Measurements from ENCODE around the gene ASB1. TPM values are rescaled to one million over a fixed set of nuclear protein-coding genes. Genes with fewer than 3 reads are reported as not detected.

ASB1 gene
- total RNA-seq, 1 donor: 21.2 TPM

DNA sequence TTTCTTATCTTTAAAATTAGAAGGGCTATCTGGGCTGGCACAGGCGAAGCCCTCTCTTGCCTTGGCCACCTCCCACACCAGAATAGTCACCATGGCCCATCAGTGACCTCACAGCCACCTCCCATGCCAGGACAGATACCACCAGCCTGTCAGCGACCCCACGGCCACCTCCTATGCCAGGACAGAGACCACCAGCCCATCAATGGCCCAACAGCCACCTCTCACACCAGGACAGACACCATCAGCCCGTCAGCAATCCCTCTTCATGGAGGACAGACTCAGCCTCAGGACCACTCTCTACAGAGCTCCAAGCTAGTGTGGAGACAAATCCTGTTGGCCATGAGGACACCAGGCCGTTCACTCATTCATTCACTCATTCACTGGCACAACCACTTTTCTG is 74.6 kb downstream of the ASB1 start:
- TF ChIP-seq, protein P1, sequence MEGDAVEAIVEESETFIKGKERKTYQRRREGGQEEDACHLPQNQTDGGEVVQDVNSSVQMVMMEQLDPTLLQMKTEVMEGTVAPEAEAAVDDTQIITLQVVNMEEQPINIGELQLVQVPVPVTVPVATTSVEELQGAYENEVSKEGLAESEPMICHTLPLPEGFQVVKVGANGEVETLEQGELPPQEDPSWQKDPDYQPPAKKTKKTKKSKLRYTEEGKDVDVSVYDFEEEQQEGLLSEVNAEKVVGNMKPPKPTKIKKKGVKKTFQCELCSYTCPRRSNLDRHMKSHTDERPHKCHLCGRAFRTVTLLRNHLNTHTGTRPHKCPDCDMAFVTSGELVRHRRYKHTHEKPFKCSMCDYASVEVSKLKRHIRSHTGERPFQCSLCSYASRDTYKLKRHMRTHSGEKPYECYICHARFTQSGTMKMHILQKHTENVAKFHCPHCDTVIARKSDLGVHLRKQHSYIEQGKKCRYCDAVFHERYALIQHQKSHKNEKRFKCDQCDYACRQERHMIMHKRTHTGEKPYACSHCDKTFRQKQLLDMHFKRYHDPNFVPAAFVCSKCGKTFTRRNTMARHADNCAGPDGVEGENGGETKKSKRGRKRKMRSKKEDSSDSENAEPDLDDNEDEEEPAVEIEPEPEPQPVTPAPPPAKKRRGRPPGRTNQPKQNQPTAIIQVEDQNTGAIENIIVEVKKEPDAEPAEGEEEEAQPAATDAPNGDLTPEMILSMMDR (IDR thresholded peaks at IDR 0.05; ENCODE audit: insufficient read depth, low read depth, low read length): no peak
- DNase-seq (ENCODE audit: low read depth): no peak
- H3K4me3 ChIP-seq (ENCODE audit: low read depth, low read length): no peak overlapping the region

Small RNAs within 50 kb of the gene (small RNA-seq; reads per million reads assigned to genes)
- gene RNU6-234P: not detected

Other genes starting within 250 kb of the ASB1 start
- gene ILKAP, start 223.2 kb upstream of the ASB1 start, total RNA-seq: 21.6 and 22.5 TPM in 2 replicates
- gene HES6, start 186.9 kb upstream of the ASB1 start, total RNA-seq: 2.2 and 6.1 TPM in 2 replicates
- gene PER2, start 138.3 kb upstream of the ASB1 start, total RNA-seq: 4.3 and 4.5 TPM in 2 replicates
- gene TRAF3IP1, start 106.4 kb upstream of the ASB1 start, total RNA-seq: 7.8 and 8.4 TPM in 2 replicates

All from fibroblast of villous mesenchyme (primary cell).